Measurements from ENCODE around the gene DNM3.

The DNM3 gene

GRCh38 chr1:171869097-171869496 is 27.8 kb downstream of the DNM3 start:
- DNase-seq (ENCODE audit: low read depth in 2 of 2) = no peak

- DNase-seq (ENCODE audit: low read depth in 2 of 2) = no peak
Measured at GRCh38 chr1:171871848-171872247, 30.6 kb downstream of the DNM3 start.

GRCh38 chr1:171872430-171872829 is 31.1 kb downstream of the DNM3 start:
- no peak for DNase-seq (ENCODE audit: low read depth in 2 of 2)

- DNase-seq (ENCODE audit: low read depth in 2 of 2) = no peak
Measured at GRCh38 chr1:171873664-171874063, 32.4 kb downstream of the DNM3 start.

GRCh38 chr1:171877701-171878100 is 36.4 kb downstream of the DNM3 start:
- DNase-seq (ENCODE audit: low read depth in 2 of 2) = no peak

- no peak for DNase-seq (ENCODE audit: low read depth in 2 of 2)
Measured at GRCh38 chr1:171879556-171879955, 38.3 kb downstream of the DNM3 start.

GRCh38 chr1:171881442-171881841 is 40.1 kb downstream of the DNM3 start:
- DNase-seq (ENCODE audit: low read depth in 2 of 2) = no peak

- peak in 1 of 2 donors; percentile 6 for DNase-seq (ENCODE audit: low read depth in 2 of 2)
Measured at GRCh38 chr1:171883849-171884248, 42.6 kb downstream of the DNM3 start.

GRCh38 chr1:171884475-171884874 is 43.2 kb downstream of the DNM3 start:
- no peak for DNase-seq (ENCODE audit: low read depth in 2 of 2)

- no peak for DNase-seq (ENCODE audit: low read depth in 2 of 2)
Measured at GRCh38 chr1:171890131-171890530, 48.8 kb downstream of the DNM3 start.

GRCh38 chr1:171896936-171897703 is 55.8 kb downstream of the DNM3 start:
- DNase-seq (ENCODE audit: low read depth in 2 of 2) = no peak

GRCh38 chr1:171898941-171899340 is 57.6 kb downstream of the DNM3 start:
- DNase-seq (ENCODE audit: low read depth in 2 of 2) = no peak

GRCh38 chr1:171899838-171900237 is 58.5 kb downstream of the DNM3 start:
- DNase-seq (ENCODE audit: low read depth in 2 of 2) = no peak

GRCh38 chr1:171901245-171901644 is 59.9 kb downstream of the DNM3 start:
- DNase-seq (ENCODE audit: low read depth in 2 of 2) = no peak

GRCh38 chr1:171902527-171902926 is 61.2 kb downstream of the DNM3 start:
- no peak for DNase-seq (ENCODE audit: low read depth in 2 of 2)

- no peak for DNase-seq (ENCODE audit: low read depth in 2 of 2)
Measured at GRCh38 chr1:171904778-171905450, 63.6 kb downstream of the DNM3 start.

- DNase-seq (ENCODE audit: low read depth in 2 of 2) = no peak
Measured at GRCh38 chr1:171909711-171910110, 68.4 kb downstream of the DNM3 start.

- no peak for DNase-seq (ENCODE audit: low read depth in 2 of 2)
Measured at GRCh38 chr1:171910786-171911185, 69.5 kb downstream of the DNM3 start.

GRCh38 chr1:171911506-171911905 is 70.2 kb downstream of the DNM3 start:
- DNase-seq (ENCODE audit: low read depth in 2 of 2) = no peak

GRCh38 chr1:171912509-171913175 is 71.3 kb downstream of the DNM3 start:
- DNase-seq (ENCODE audit: low read depth in 2 of 2) = no peak

GRCh38 chr1:171913385-171913784 is 72.1 kb downstream of the DNM3 start:
- no peak for DNase-seq (ENCODE audit: low read depth in 2 of 2)

GRCh38 chr1:171916315-171916771 is 75.0 kb downstream of the DNM3 start:
- DNase-seq (ENCODE audit: low read depth in 2 of 2) = no peak

GRCh38 chr1:171917331-171917730 is 76.0 kb downstream of the DNM3 start:
- DNase-seq (ENCODE audit: low read depth in 2 of 2) = no peak

Measured in stimulated activated CD8-positive, alpha-beta memory T cell treated with anti-CD3 and anti-CD28 coated beads, Interleukin-15, amount 100 ng/mL, for 48 hours (primary cell).